A673 (cell line): Measurements from ENCODE around the gene PARP11. TPM values are rescaled to one million over a fixed set of nuclear protein-coding genes. Genes with fewer than 3 reads are reported as not detected.

Experiments used
- BruUV-seq: library from RNA; stranded (reverse); fragments of 400-500 nt; replicated peaks from 2 replicates; lab custom pipeline; 2021; lab: Mats Ljungman, UMichigan
- CTCF ChIA-PET: fragments of 300-600 bp; sonication (Branson Sonifier 250); formaldehyde crosslinking; loops from one replicate; lab custom pipeline; 2022; ENCODE audit warnings: antibody characterized with exemption; lab: Charles Lee
- POLR2A ChIA-PET: fragments of 300-600 bp; sonication (Branson Sonifier 250); formaldehyde crosslinking; loops from one replicate; lab custom pipeline; 2022; ENCODE audit warnings: antibody characterized with exemption; ENCODE audit not compliant: low non-redundant PET; lab: Charles Lee
- DNase-seq: peaks from one replicate; pipeline ENCODE4 v3.0.0-alpha.2; 2015; ENCODE audit warnings: low spot score
- H3K27ac ChIP-seq: fragments of 200-600 bp; sonication (generic); 2 replicates; pipeline ENCODE4 v1.5.1; 2016; ENCODE audit warnings: mixed run types, low read depth, mild to moderate bottlenecking, mixed read lengths, antibody characterized with exemption, low read length; ENCODE audit not compliant: poor library complexity, severe bottlenecking
- H3K27me3 ChIP-seq: fragments of 200-600 bp; sonication (generic); replicated peaks from 2 replicates; pipeline ENCODE4 v1.6.1; 2017; ENCODE audit warnings: mixed run types, low read depth, mild to moderate bottlenecking, mixed read lengths, antibody characterized with exemption, low read length; ENCODE audit not compliant: insufficient read depth, poor library complexity
- H3K36me3 ChIP-seq: fragments of 200-600 bp; sonication (generic); 2 replicates; pipeline ENCODE4 v1.6.1; 2016; ENCODE audit warnings: mixed run types, mild to moderate bottlenecking, mixed read lengths, antibody characterized with exemption, low read length; ENCODE audit not compliant: insufficient read depth, poor library complexity, severe bottlenecking
- H3K4me1 ChIP-seq: fragments of 200-600 bp; sonication (generic); 2 replicates; pipeline ENCODE4 v1.6.1; 2017; ENCODE audit warnings: mixed run types, mild to moderate bottlenecking, mixed read lengths, antibody characterized with exemption, low read length; ENCODE audit not compliant: insufficient read depth, poor library complexity, severe bottlenecking
- H3K4me3 ChIP-seq: fragments of 200-600 bp; sonication (generic); 2 replicates; pipeline ENCODE4 v1.5.1; 2016; ENCODE audit warnings: low read depth, mixed run types, mild to moderate bottlenecking, mixed read lengths, low read length; ENCODE audit not compliant: poor library complexity, severe bottlenecking
- H3K9me3 ChIP-seq: fragments of 200-600 bp; sonication (generic); 2 replicates; pipeline ENCODE4 v1.6.1; 2016; ENCODE audit warnings: mixed run types, low read depth, mild to moderate bottlenecking, mixed read lengths, antibody characterized with exemption, low read length; ENCODE audit not compliant: poor library complexity, severe bottlenecking
- CTCF ChIP-seq: fragments of 300-800, 200-600 bp; sonication (generic); conservative IDR thresholded peaks from 2 replicates; pipeline ENCODE4 v1.5.1; 2017; ENCODE audit warnings: low read depth, mild to moderate bottlenecking, antibody characterized with exemption, low read length, moderate library complexity, mixed read lengths
- EZH2 ChIP-seq: fragments of 200-600 bp; sonication (generic); IDR thresholded peaks from 2 replicates; pipeline ENCODE4 v1.6.1; 2017; ENCODE audit warnings: borderline replicate concordance, low read depth, mild to moderate bottlenecking, mixed read lengths, antibody characterized with exemption, low read length; ENCODE audit not compliant: poor library complexity, severe bottlenecking
- intact Hi-C: fragments of 100-400 bp; cut with micrococcal nuclease; formaldehyde crosslinking; loops from one replicate; pipeline ENCODE4 v1.10.0; 2022; ENCODE audit not compliant: unreplicated experiment
- total RNA-seq: library from RNA; stranded (reverse); gene quantifications from 2 replicates; pipeline ENCODE4 v1.2.3, GENCODE V29; 2021

The PARP11 gene
- total RNA-seq, 1 experiment from 2014 or later: 7.7 TPM

DNA sequence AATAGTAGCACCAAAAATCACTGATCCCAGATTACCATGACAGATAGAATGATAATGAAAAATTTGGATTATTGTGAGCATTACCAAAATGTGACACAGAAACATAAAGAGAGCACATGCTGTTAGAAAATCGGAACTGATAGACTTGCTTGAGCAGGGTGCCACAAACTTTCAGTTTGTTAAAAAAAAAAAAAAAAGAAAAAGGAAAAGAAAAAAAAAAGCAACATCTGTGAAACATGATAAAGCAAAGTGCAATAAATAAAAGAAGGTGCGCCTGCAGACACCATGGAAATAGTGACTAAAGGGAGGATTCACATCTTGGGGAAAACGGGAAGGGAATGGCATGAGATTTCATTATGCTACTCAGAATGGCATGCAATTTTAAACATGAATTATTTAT lies 6.6 kb upstream of the PARP11 start:
- no peak for DNase-seq
- H3K36me3 ChIP-seq: no peaks in the 10 kb centered on the region
- peaks cover 18% of the 10 kb centered on the region for H3K27me3 ChIP-seq
- no peak overlapping the region for H3K27ac ChIP-seq
- H3K4me1 ChIP-seq: no peaks in the 10 kb centered on the region
- no peak overlapping the region for H3K4me3 ChIP-seq
- ChIA-PET CTCF (no interaction called here), POLR2A (no interaction called here)
- TF ChIP-seq CTCF: no peak
- no peak for TF ChIP-seq EZH2
- no peaks in the 10 kb centered on the region for H3K9me3 ChIP-seq
- no TSS peak for BruUV-seq
- intact Hi-C loops: no loop called here

DNA sequence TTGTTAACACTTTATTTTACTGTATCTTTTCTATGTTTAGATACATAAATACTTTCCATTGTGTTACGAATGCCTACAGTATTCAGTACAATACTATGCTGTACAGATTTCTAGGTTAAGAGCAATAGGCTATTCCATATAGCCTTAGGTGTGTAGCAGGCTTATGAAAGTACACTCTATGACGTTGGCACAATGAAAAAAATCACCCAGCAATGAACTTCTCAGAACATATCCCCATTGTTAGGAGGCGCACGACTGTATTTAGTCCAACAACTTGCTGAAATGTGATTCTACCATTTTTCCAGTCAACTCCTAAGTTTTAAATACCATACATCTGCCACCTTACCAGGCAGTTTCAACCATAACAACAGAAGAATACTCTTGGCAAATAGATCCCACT lies 1.8 kb downstream of the PARP11 start:
- intact Hi-C loops: no loop called here
- ChIA-PET CTCF (no interaction called here), POLR2A (no interaction called here)
- no peak for DNase-seq
- TF ChIP-seq EZH2 (no peak), CTCF (no peak)
- no peaks in the 10 kb centered on the region for H3K36me3 ChIP-seq
- peaks cover 4% of the 10 kb centered on the region for H3K4me1 ChIP-seq
- no TSS peak for BruUV-seq
- H3K4me3 ChIP-seq: no peak overlapping the region
- H3K9me3 ChIP-seq: no peaks in the 10 kb centered on the region
- H3K27me3 ChIP-seq: peaks cover 7% of the 10 kb centered on the region
- no peak overlapping the region for H3K27ac ChIP-seq

- POLR2A ChIA-PET: no interaction called here
- no TSS peak for BruUV-seq
- no peak for TF ChIP-seq EZH2
- TF ChIP-seq CTCF: no peak
- peaks cover 12% of the 10 kb centered on the region for H3K9me3 ChIP-seq
- H3K4me1 ChIP-seq: peaks cover 4% of the 10 kb centered on the region
- CTCF ChIA-PET: no interaction called here
- H3K36me3 ChIP-seq: no peaks in the 10 kb centered on the region
- no peak overlapping the region for H3K4me3 ChIP-seq
- intact Hi-C loops: no loop called here
- H3K27ac ChIP-seq: no peak overlapping the region
- DNase-seq: no peak
- no peaks in the 10 kb centered on the region for H3K27me3 ChIP-seq
These were observed 3.3 kb downstream of the PARP11 start for GRCh38 chr12:3869865-3870264.
